IPS-18c (cell line): ENCODE results near the gene SIX6.
A peak's percentile ranks its signal among the peaks of the same experiment; 100 is the strongest.

Source experiments
- H3K4me3 ChIP-seq: 2 replicates; pipeline ENCODE4 v1.7.0; 2013; ENCODE audit warnings: low read depth, mild to moderate bottlenecking, low read length, moderate library complexity; ENCODE audit not compliant: insufficient read depth
- H3K9me3 ChIP-seq: one replicate; pipeline ENCODE4 v1.6.1; 2013; ENCODE audit warnings: mild to moderate bottlenecking, low read length, moderate library complexity; ENCODE audit not compliant: control insufficient read depth, insufficient read depth

Gene SIX6

GRCh38 chr14:60510254-60510950 lies 1.5 kb downstream of the SIX6 start:
- Histone ChIP-seq H3K4me3 (peak overlapping the region; percentile 49; the same call in 1 of the 2 replicates), H3K9me3 (no peaks in the 10 kb centered on the region)

- peaks cover under 1% of the 10 kb centered on the region for H3K9me3 ChIP-seq
- peak overlapping the region; percentile 24; the same call in 1 of the 2 replicates for H3K4me3 ChIP-seq
Measured at GRCh38 chr14:60510951-60511599, 2.1 kb downstream of the SIX6 start.

GRCh38 chr14:60512126-60512525 lies 3.2 kb downstream of the SIX6 start:
- H3K9me3 ChIP-seq = peaks cover 4% of the 10 kb centered on the region
- H3K4me3 ChIP-seq = no peak overlapping the region

- Histone ChIP-seq H3K9me3 (peaks cover 4% of the 10 kb centered on the region), H3K4me3 (no peak overlapping the region)
Measured at GRCh38 chr14:60512973-60513571, 4.1 kb downstream of the SIX6 start.

GRCh38 chr14:60514378-60514740 lies 5.4 kb downstream of the SIX6 start:
- H3K9me3 ChIP-seq = peaks cover 4% of the 10 kb centered on the region
- peak overlapping the region; percentile 59 for H3K4me3 ChIP-seq

- Histone ChIP-seq H3K4me3 (peak overlapping the region; percentile 59), H3K9me3 (peaks cover 4% of the 10 kb centered on the region)
Measured at GRCh38 chr14:60514741-60515491, 6.0 kb downstream of the SIX6 start.

- peaks cover 4% of the 10 kb centered on the region for H3K9me3 ChIP-seq
- H3K4me3 ChIP-seq = peak overlapping the region; percentile 59
Measured at GRCh38 chr14:60515511-60516289, 6.8 kb downstream of the SIX6 start.

- Histone ChIP-seq H3K4me3 (no peak overlapping the region), H3K9me3 (no peaks in the 10 kb centered on the region)
Measured at GRCh38 chr14:60532442-60532841, 23.5 kb downstream of the SIX6 start.

GRCh38 chr14:60537663-60538062 lies 28.7 kb downstream of the SIX6 start:
- no peaks in the 10 kb centered on the region for H3K9me3 ChIP-seq
- no peak overlapping the region for H3K4me3 ChIP-seq

GRCh38 chr14:60544659-60545058 lies 35.7 kb downstream of the SIX6 start:
- H3K4me3 ChIP-seq = no peak overlapping the region
- no peaks in the 10 kb centered on the region for H3K9me3 ChIP-seq

GRCh38 chr14:60553808-60554207 lies 44.9 kb downstream of the SIX6 start:
- Histone ChIP-seq H3K9me3 (no peaks in the 10 kb centered on the region), H3K4me3 (no peak overlapping the region)

GRCh38 chr14:60561845-60562746 lies 53.1 kb downstream of the SIX6 start:
- H3K4me3 ChIP-seq = no peak overlapping the region
- no peaks in the 10 kb centered on the region for H3K9me3 ChIP-seq
